WI38 (cell line): ENCODE data around the gene NKTR.
"Not testable (repeated sequence)": the region's sequence is repeated elsewhere in the genome, so short reads cannot be mapped to it uniquely, and the experiment has no call there.

Experiments
- H3K4me3 ChIP-seq: 2 replicates; pipeline ENCODE4 v1.5.1; 2011; ENCODE audit warnings: low read depth, mild to moderate bottlenecking, control low read depth, low read length
- CTCF ChIP-seq: IDR thresholded peaks from 2 replicates; pipeline ENCODE4 v1.5.1; 2012; ENCODE audit warnings: low read depth, mild to moderate bottlenecking, control low read depth, low read length

NKTR gene

DNA sequence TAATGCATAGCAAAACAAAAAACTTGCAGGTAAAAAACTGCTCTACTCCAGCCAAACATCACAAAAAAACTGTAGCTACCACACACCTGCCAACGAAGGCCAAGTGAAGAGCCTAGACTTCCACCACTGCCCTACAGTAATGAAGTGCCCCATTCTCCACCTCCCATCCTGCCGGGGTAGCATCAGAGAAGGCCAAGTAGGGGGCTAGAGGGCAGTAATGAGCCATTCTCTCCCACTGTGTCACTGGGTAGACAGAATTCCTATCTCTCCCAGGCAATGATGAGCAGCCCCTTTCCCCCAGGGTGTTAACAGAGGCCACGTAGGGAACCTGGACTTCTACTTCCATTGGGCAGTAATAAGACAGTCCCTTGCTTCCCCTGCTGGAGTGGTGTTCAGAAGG is 28.2 kb upstream of the NKTR start:
- H3K4me3 ChIP-seq: no peak overlapping the region
- peak; percentile 64 for TF ChIP-seq CTCF

- no peak for TF ChIP-seq CTCF
Observed at GRCh38 chr3:42575137-42575741, 25.2 kb upstream of the NKTR start.

DNA sequence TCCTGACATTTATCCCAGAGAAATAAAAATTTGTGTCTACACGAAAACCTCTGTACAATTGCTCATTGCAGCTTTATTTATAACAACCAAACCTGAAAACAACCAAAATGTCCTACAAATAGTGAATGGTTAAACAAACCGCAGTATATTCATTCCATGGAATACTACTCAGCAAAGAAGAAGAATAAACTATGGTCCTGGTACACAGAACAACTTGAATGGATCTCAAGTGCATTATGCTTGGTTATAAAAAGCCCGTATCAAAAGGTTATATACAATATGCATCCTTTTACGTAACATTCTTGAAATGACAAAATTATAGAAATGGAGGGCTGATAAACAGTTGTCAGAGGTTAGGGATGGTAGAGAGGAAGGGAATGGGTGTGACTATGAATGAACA is 22.4 kb upstream of the NKTR start:
- TF ChIP-seq CTCF: no peak
- H3K4me3 ChIP-seq: no peak overlapping the region

More at GRCh38 chr3:42575137-42575741, 25.2 kb upstream of the NKTR start:
- H3K4me3 ChIP-seq: no peak overlapping the region

DNA sequence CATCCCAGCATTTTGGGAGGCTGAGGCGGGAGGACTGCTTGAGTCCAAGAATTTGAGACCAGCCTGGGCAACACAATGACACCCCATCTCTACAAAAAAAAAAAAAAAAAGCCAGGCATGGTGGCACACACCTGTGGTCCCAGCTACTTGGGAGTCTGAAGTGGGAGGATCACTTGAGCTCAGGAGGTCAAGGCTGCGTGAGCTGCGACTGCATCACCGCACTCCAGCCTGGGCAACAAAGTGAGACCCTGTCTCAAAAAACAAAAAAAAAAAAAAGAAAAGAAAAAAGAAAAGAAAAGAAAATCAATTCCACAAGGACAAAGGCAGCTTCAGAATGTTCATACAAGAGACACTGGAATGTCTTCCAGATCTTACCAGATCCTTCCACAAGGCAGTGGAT is 21.1 kb upstream of the NKTR start:
- H3K4me3 ChIP-seq: not testable (repeated sequence)

GRCh38 chr3:42581400-42581708 is 19.1 kb upstream of the NKTR start:
- H3K4me3 ChIP-seq: peak overlapping the region; percentile 75
- TF ChIP-seq CTCF: no peak

DNA sequence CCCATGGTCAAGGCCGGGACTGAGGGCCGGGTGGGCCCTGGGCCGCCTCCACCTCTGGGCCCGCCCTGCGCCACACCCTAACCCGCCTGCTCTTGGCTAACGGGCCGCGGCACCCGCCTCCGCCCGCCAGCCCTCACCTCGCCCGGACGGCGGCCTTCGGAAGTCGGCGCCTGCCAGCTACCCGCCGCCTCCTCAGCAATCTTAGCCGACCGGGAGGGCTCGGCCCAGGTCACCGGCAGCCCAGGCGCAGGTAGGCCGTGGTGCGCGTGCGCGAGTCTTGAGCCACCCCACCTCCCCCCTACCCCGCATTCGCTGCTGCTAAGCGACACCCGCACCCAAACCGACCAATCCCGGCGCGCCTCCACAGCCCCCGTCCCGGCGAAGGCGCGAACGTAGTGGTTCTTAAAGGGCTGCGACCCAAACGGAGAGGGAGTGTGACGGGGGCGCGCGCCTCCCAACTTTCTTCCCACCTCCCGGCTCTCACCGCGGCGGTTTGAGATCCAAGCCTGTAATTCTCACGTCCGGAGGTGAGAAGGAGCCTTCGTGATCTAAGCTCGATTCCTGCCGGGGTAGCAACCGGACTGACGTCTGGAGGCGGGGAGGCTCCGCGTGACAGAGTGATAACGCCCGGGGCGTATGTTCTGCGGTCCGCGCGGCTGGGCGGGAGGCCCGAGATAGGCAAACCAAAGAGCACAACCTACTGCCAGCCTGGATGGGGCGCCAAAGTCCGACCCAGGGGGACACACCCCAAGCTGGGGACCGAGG is 18.6 kb upstream of the NKTR start, which contains the start of gene SEC22C:
SEC22C (minus strand) TSS at position 259 of the 765 bp plus-strand sequence. CDS start 12,921 bp downstream, outside the sequence.
- H3K4me3 ChIP-seq: peak within 1 kb of the TSS; percentile 75
- no peak for TF ChIP-seq CTCF

GRCh38 chr3:42582474-42583070 is 17.9 kb upstream of the NKTR start:
- H3K4me3 ChIP-seq: peak overlapping the region; percentile 75
- TF ChIP-seq CTCF: no peak
